ENCODE measurements around the gene ZW10.
A peak's percentile ranks its signal among the peaks of the same experiment; 100 is the strongest.

The ZW10 gene, protein sequence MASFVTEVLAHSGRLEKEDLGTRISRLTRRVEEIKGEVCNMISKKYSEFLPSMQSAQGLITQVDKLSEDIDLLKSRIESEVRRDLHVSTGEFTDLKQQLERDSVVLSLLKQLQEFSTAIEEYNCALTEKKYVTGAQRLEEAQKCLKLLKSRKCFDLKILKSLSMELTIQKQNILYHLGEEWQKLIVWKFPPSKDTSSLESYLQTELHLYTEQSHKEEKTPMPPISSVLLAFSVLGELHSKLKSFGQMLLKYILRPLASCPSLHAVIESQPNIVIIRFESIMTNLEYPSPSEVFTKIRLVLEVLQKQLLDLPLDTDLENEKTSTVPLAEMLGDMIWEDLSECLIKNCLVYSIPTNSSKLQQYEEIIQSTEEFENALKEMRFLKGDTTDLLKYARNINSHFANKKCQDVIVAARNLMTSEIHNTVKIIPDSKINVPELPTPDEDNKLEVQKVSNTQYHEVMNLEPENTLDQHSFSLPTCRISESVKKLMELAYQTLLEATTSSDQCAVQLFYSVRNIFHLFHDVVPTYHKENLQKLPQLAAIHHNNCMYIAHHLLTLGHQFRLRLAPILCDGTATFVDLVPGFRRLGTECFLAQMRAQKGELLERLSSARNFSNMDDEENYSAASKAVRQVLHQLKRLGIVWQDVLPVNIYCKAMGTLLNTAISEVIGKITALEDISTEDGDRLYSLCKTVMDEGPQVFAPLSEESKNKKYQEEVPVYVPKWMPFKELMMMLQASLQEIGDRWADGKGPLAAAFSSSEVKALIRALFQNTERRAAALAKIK

DNA sequence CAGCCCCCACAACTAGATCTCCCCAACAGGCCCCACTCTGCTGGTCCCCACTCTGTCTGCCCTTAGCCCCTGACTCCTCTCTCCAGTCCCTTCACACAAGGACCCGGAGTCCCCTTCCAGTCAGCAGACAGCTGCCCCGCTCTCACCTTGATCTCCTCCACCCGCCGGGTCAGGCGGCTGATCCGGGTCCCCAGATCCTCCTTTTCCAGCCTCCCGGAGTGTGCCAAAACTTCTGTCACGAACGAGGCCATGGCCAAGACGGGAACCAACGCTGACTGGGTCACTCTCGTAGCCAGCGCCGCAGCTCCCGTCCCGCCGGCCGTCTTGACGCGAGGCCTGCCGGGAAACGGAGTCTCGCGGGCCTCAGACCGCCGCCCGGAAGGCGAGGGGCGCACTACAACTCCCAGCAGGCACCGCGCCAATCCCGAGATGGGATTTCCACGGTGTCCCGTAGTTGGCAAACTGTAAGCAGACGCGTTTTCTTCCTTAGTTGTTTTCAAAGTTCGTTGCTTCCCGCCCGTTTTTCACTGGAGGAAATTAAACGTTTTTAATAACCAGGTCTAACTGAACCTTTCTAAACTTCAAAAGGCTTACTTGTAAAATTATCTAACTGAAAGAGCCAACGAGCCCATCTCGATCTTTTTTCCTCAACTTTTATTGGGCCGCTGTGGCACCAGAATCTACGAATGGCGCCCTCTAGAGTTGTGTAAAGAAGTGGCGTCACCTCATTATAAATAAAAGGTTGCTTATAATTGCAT, at the start of gene ZW10:
Gene ZW10 (minus strand): TSS at position 277 of the 758 bp plus-strand sequence. CDS start 26 bp downstream, at position 251.
- TF ChIP-seq, protein P1, sequence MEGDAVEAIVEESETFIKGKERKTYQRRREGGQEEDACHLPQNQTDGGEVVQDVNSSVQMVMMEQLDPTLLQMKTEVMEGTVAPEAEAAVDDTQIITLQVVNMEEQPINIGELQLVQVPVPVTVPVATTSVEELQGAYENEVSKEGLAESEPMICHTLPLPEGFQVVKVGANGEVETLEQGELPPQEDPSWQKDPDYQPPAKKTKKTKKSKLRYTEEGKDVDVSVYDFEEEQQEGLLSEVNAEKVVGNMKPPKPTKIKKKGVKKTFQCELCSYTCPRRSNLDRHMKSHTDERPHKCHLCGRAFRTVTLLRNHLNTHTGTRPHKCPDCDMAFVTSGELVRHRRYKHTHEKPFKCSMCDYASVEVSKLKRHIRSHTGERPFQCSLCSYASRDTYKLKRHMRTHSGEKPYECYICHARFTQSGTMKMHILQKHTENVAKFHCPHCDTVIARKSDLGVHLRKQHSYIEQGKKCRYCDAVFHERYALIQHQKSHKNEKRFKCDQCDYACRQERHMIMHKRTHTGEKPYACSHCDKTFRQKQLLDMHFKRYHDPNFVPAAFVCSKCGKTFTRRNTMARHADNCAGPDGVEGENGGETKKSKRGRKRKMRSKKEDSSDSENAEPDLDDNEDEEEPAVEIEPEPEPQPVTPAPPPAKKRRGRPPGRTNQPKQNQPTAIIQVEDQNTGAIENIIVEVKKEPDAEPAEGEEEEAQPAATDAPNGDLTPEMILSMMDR (IDR thresholded peaks at IDR 0.05; ENCODE audit: insufficient read depth, low read depth, low read length, missing control alignments), result peak; percentile 83
- H3K4me3 ChIP-seq (ENCODE audit: low read length), result peak within 1 kb of the TSS; percentile 86
- DNase-seq (ENCODE audit: low read depth), result peak; percentile 99

DNA sequence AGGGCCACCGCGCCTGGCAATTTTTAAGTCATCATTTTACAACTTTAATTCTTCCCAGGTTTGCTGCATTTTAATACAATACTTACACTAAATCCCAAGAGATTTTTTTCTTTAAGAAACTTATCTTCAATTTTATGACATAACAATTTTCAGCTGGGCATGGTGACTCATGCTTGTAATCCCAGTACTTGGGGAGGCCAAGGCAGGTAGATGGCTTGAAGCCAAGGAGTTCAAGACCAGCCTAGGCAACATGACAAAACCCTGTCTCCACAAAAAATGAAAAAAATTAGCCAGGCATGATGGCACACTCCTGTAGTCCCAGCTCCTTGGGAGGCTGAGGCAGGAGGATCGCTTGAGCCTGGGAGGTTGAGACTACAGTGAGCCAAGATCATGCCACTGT, 44.9 kb upstream of the ZW10 start:
- peak; percentile 55 for DNase-seq (ENCODE audit: low read depth)
- no peak overlapping the region for H3K4me3 ChIP-seq (ENCODE audit: low read length)
- TF ChIP-seq, protein P1 (IDR thresholded peaks at IDR 0.05; ENCODE audit: insufficient read depth, low read depth, low read length, missing control alignments), result no peak

DNA sequence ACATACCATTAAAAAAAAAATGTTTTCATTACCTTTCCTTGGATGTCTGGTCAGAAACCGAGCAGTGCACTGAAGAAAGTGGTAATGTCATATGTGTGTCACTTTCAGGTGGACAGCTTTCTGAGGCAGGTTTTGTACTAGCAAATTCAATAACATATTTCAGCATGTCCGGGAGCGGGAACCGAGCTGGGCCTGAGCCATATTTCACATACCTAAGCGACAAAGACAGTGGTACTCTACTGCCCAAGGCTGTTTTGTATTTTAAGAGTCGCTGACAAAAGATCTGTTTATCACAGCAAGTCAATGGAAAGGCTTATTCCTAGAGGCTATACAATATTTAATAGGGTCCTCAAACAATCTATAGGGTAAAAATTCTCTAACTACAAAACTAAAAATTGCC, 44.1 kb upstream of the ZW10 start:
- no peak overlapping the region for H3K4me3 ChIP-seq (ENCODE audit: low read length)
- no peak for DNase-seq (ENCODE audit: low read depth)
- TF ChIP-seq, protein P1 (IDR thresholded peaks at IDR 0.05; ENCODE audit: insufficient read depth, low read depth, low read length, missing control alignments), result no peak

DNA sequence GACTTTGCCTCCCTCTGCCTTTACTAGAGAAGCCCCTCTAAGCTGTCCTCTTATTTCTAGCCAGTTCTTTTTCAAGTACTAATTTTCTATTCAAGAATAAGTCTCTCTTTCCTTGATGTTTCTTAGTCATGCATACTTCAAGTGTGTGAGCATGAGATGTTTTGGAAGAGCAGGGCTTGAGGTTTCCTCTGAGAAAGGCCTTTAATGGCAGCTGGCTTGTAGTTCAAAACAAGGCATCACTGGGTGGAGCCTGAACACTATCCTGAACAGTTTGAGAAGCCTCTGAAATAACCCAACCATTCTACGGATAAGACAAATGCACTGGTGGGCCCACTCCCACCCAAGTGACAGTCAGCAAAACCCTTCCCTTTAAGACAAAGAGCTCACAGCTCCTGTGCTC, 43.7 kb upstream of the ZW10 start:
- no peak overlapping the region for H3K4me3 ChIP-seq (ENCODE audit: low read length)
- DNase-seq (ENCODE audit: low read depth), result no peak
- TF ChIP-seq, protein P1 (IDR thresholded peaks at IDR 0.05; ENCODE audit: insufficient read depth, low read depth, low read length, missing control alignments), result no peak

DNA sequence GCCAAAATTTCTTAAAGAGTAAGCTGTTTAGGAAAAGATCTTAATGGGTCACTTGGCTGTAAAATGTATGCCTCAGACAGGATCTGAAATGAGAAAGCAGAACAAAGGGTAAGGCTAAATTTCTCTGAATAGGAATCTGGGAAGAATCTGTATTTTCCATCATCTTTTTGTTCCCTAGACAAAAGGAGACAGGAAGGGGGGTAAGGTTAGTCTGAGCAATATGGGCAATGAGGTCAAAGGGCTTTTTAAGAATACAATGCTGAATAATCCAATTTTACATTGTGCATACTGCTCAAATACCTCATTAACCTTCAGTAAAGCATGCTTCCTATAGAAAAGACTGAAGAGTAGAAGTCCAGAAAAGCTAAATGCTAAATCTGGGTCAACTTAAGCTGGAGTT, 40.7 kb upstream of the ZW10 start:
- H3K4me3 ChIP-seq (ENCODE audit: low read length), result no peak overlapping the region
- DNase-seq (ENCODE audit: low read depth), result no peak
- TF ChIP-seq, protein P1 (IDR thresholded peaks at IDR 0.05; ENCODE audit: insufficient read depth, low read depth, low read length, missing control alignments), result no peak

DNA sequence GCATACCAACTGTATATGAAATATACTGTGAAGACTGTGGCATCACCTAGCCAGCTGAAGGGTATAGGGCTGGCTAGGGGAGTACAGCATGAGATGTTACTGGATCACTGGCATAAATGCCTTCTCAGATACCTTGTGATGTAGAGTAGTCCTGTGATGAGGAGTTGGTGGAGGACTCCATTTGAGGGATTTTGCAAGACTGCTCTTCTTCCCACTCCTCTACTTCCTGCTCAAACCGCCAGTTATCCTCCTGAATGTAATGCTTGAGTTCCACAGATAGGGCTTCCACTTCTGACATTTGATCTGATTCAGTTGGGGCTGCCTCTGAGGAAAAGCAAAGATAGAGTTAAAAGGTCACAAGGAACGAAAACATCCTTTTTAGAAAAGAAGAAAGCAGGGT, 35.4 kb upstream of the ZW10 start:
- no peak overlapping the region for H3K4me3 ChIP-seq (ENCODE audit: low read length)
- DNase-seq (ENCODE audit: low read depth), result no peak
- TF ChIP-seq, protein P1 (IDR thresholded peaks at IDR 0.05; ENCODE audit: insufficient read depth, low read depth, low read length, missing control alignments), result no peak
